ENCODE measurements around the gene ITIH4.

DNA sequence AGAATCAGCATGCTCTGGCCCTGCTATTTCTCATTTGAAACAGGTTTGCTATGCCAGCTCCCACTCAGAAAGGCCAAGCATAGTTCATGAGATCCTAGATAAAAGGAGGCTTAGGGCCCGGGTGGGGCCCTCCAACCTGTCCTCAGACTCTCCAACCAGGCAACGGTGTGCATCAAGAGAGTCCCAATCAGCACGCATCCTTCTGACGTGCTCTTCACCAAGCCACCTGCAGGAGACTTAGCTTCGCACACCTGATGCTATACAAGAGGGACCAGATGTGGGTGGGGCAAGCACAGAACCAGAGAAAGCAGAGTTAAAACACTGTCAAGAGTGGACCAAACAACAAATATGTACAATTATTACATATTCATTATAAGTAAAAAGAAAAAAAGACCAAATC, 49.6 kb upstream of the ITIH4 start:
- TF ChIP-seq ZNF384 (IDR thresholded peaks at IDR 0.05) = no peak
- no peak for TF ChIP-seq SP1 (IDR thresholded peaks at IDR 0.05)
- TF ChIP-seq FOXK2 (IDR thresholded peaks at IDR 0.05) = no peak
- TF ChIP-seq BHLHE40 (IDR thresholded peaks at IDR 0.05; ENCODE audit: borderline replicate concordance) = no peak
- TF ChIP-seq L3MBTL2 (conservative IDR thresholded peaks at IDR 0.05) = no peak
- TF ChIP-seq HDGF (IDR thresholded peaks at IDR 0.05; ENCODE audit: borderline replicate concordance) = no peak
- TF ChIP-seq FOXM1 (IDR thresholded peaks at IDR 0.05; ENCODE audit: borderline replicate concordance) = no peak
- no peak for TF ChIP-seq SUZ12 (IDR thresholded peaks at IDR 0.05)
- no peak for TF ChIP-seq TARDBP (IDR thresholded peaks at IDR 0.05)
- TF ChIP-seq CTBP1 (IDR thresholded peaks at IDR 0.05; ENCODE audit: borderline replicate concordance) = no peak
- no peak for TF ChIP-seq NFRKB (IDR thresholded peaks at IDR 0.05)
- no peak for TF ChIP-seq FOXA1 (IDR thresholded peaks at IDR 0.05)
- no peak for TF ChIP-seq ELF4 (IDR thresholded peaks at IDR 0.05)
